HEK293 (cell line): ENCODE results near the gene ARHGAP8.

ENCODE experiments used
- CTCF ChIA-PET: fragments of 350-600 bp; formaldehyde crosslinking; extraction: SDS; loops from one replicate; lab custom pipeline; 2021; ENCODE audit warnings: antibody characterized with exemption; lab: Yijun Ruan, JAX
- POLR2A ChIA-PET: fragments of 300-600 bp; formaldehyde crosslinking; extraction: SDS; loops from one replicate; lab custom pipeline; 2020; ENCODE audit warnings: antibody characterized with exemption, inconsistent platforms; lab: Yijun Ruan, JAX
- H3K27ac ChIP-seq: fragments of 200-500 bp; sonication (Bioruptor generic); 2 replicates; pipeline ENCODE4 v1.5.1; 2014; ENCODE audit warnings: low read depth, low read length, control low read depth, inconsistent platforms; ENCODE audit errors: extremely low read depth
- H3K36me3 ChIP-seq, 2 experiments: fragments of 200-500 bp in 1 of 2; sonication (Bioruptor generic) in 1 of 2; 1 replicate in 1 of 2; 2 replicates in 1 of 2; pipeline ENCODE4 v1.5.1; 2014 to 2017; ENCODE audit warnings: inconsistent platforms in 2 of 2, low read length in 2 of 2; ENCODE audit not compliant: control insufficient read depth in 2 of 2, insufficient read depth in 1 of 2
- H3K4me1 ChIP-seq: fragments of 200-500 bp; sonication (Bioruptor generic); 2 replicates; pipeline ENCODE4 v1.5.1; 2014; ENCODE audit warnings: mild to moderate bottlenecking, low read length, inconsistent platforms; ENCODE audit not compliant: control insufficient read depth, insufficient read depth
- H3K4me3 ChIP-seq: 2 replicates; pipeline ENCODE4 v1.5.1; 2011; ENCODE audit warnings: low read depth, mild to moderate bottlenecking, control low read depth, low read length, moderate library complexity
- H3K9me3 ChIP-seq: fragments of 200-500 bp; sonication (Bioruptor generic); 2 replicates; pipeline ENCODE4 v1.5.1; 2014; ENCODE audit warnings: low read depth, low read length, inconsistent platforms; ENCODE audit not compliant: control insufficient read depth, insufficient read depth
- HOXD13 ChIP-seq: sonication (generic); formaldehyde crosslinking; IDR thresholded peaks from 2 replicates; pipeline ENCODE4 v1.8.0; 2022; ENCODE audit warnings: missing genetic modification reagents, borderline replicate concordance
- KLF16 ChIP-seq: fragments of 450-650 bp; formaldehyde crosslinking; IDR thresholded peaks from 2 replicates; pipeline ENCODE4 v1.5.1; 2017; ENCODE audit warnings: missing biosample characterization, missing genetic modification characterization
- MEIS1 ChIP-seq: sonication (generic); formaldehyde crosslinking; IDR thresholded peaks from 2 replicates; pipeline ENCODE4 v1.8.1; 2022; ENCODE audit warnings: missing genetic modification reagents, mild to moderate bottlenecking, borderline replicate concordance
- PRDM10 ChIP-seq: fragments of 450-650 bp; formaldehyde crosslinking; IDR thresholded peaks from 2 replicates; pipeline ENCODE4 v1.5.1; 2016; ENCODE audit warnings: missing biosample characterization, missing genetic modification characterization
- ZFP3 ChIP-seq: fragments of 450-650 bp; formaldehyde crosslinking; IDR thresholded peaks from 2 replicates; pipeline ENCODE4 v1.5.1; 2016; ENCODE audit warnings: low read depth, missing biosample characterization, missing genetic modification characterization
- ZFP37 ChIP-seq: fragments of 450-650 bp; formaldehyde crosslinking; IDR thresholded peaks from 2 replicates; pipeline ENCODE4 v1.5.1; 2016; ENCODE audit warnings: missing biosample characterization, missing genetic modification characterization
- ZIC2 ChIP-seq: fragments of 450-650 bp; formaldehyde crosslinking; IDR thresholded peaks from 2 replicates; pipeline ENCODE4 v1.5.1; 2016; ENCODE audit warnings: missing biosample characterization, missing genetic modification characterization
- ZNF114 ChIP-seq: fragments of 450-650 bp; formaldehyde crosslinking; IDR thresholded peaks from 2 replicates; pipeline ENCODE4 v1.5.0; 2017; ENCODE audit warnings: missing biosample characterization, missing genetic modification characterization
- ZNF133 ChIP-seq: fragments of 450-650 bp; formaldehyde crosslinking; IDR thresholded peaks from 2 replicates; pipeline ENCODE4 v1.5.1; 2016; ENCODE audit warnings: missing biosample characterization, missing genetic modification characterization
- ZNF140 ChIP-seq: fragments of 450-650 bp; formaldehyde crosslinking; IDR thresholded peaks from 2 replicates; pipeline ENCODE4 v1.5.1; 2016; ENCODE audit warnings: missing biosample characterization, missing genetic modification characterization
- ZNF26 ChIP-seq: fragments of 450-650 bp; formaldehyde crosslinking; IDR thresholded peaks from 2 replicates; pipeline ENCODE4 v1.5.1; 2016; ENCODE audit warnings: missing biosample characterization, missing genetic modification characterization
- ZNF350 ChIP-seq: fragments of 450-650 bp; formaldehyde crosslinking; IDR thresholded peaks from 2 replicates; pipeline ENCODE4 v1.5.0; 2017; ENCODE audit warnings: missing biosample characterization, mild to moderate bottlenecking, missing genetic modification characterization
- ZNF514 ChIP-seq: fragments of 450-650 bp; formaldehyde crosslinking; IDR thresholded peaks from 2 replicates; pipeline ENCODE4 v1.5.1; 2016; ENCODE audit warnings: missing biosample characterization, missing genetic modification characterization
- ZNF518A ChIP-seq: fragments of 450-650 bp; formaldehyde crosslinking; conservative IDR thresholded peaks from 2 replicates; pipeline ENCODE4 v1.5.1; 2016; ENCODE audit warnings: low read depth, missing biosample characterization, missing genetic modification characterization
- ZNF530 ChIP-seq: fragments of 450-650 bp; formaldehyde crosslinking; IDR thresholded peaks from 2 replicates; pipeline ENCODE4 v1.5.1; 2016; ENCODE audit warnings: low read depth, missing biosample characterization, missing genetic modification characterization
- ZNF558 ChIP-seq: fragments of 450-650 bp; formaldehyde crosslinking; IDR thresholded peaks from 2 replicates; pipeline ENCODE4 v1.5.1; 2016; ENCODE audit warnings: missing biosample characterization, missing genetic modification characterization
- ZNF560 ChIP-seq: fragments of 450-650 bp; formaldehyde crosslinking; IDR thresholded peaks from 2 replicates; pipeline ENCODE4 v1.5.1; 2017; ENCODE audit warnings: missing biosample characterization, missing genetic modification characterization, borderline replicate concordance
- ZNF600 ChIP-seq: fragments of 450-650 bp; formaldehyde crosslinking; IDR thresholded peaks from 2 replicates; pipeline ENCODE4 v1.5.1; 2016; ENCODE audit warnings: missing biosample characterization, missing genetic modification characterization
- ZNF610 ChIP-seq: fragments of 450-650 bp; formaldehyde crosslinking; IDR thresholded peaks from 2 replicates; pipeline ENCODE4 v1.5.1; 2016; ENCODE audit warnings: missing biosample characterization, missing genetic modification characterization, borderline replicate concordance
- ZNF654 ChIP-seq: fragments of 450-650 bp; formaldehyde crosslinking; IDR thresholded peaks from 2 replicates; pipeline ENCODE4 v1.5.1; 2016; ENCODE audit warnings: low read depth, missing biosample characterization, missing genetic modification characterization
- TF ChIP-seq, protein P1 (sequence below): fragments of 450-650 bp; formaldehyde crosslinking; IDR thresholded peaks from 2 replicates; pipeline ENCODE4 v1.5.1; 2017; ENCODE audit warnings: missing biosample characterization, missing genetic modification characterization

Gene ARHGAP8

DNA sequence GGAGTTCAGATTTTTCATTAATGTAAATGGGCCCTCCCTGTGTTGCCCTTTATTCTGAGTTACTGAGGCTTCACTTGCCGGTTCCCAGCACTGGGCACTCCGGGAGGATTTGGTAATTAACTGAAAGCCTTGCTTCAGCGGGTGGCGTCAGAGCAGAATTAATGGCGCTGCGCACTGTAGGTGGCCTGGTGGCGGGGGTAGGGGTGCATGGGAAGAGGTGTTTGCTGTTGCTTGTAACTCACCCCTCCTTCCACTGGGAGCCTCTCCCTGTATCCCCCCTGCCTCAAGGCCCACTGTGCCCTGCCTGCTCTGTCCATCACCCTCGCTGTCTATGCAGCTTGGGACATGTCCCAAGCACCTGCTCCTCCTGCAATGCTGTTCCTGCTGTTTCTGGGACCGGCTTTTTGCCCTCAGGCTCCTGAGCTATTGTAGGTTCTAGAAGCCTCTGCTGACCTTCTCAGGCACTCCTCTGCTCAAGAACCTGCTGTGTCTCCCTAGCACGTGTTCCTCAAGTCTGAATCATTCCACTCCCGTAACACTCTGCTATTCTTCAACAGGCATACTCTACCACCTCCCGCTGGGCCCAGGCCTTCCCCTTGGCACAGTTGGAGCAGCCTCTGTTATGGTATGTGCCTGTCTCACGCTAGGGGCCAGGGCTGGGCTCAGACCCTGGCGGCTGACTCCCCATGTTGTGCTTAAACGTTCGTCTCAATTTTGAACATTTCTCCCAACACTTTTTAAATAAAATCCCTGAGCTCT lies 24.4 kb downstream of the ARHGAP8 start (continued):
- TF ChIP-seq HOXD13 (no peak), ZNF514 (tag by site-specific recombination) (no peak), ZNF654 (tag by site-specific recombination) (no peak), MEIS1 (no peak), ZNF133 (tag by site-specific recombination) (no peak), ZNF140 (tag by site-specific recombination) (no peak), PRDM10 (peak; percentile 43; the same call in 1 of the 2 replicates), ZNF350 (tag by site-specific recombination) (no peak), ZNF114 (no peak), ZNF558 (tag by site-specific recombination) (no peak), ZNF26 (tag by site-specific recombination) (no peak), ZNF600 (0 out of 2 replicates have a peak, but pooled peaks have one; percentile 43), ZNF610 (tag by site-specific recombination) (no peak), ZFP37 (tag by site-specific recombination) (no peak), ZNF518A (tag by site-specific recombination) (no peak), ZFP3 (no peak)

- no peak overlapping the region for H3K27ac ChIP-seq
- peaks cover 3% of the 10 kb centered on the region for H3K9me3 ChIP-seq
- ChIA-PET CTCF (interaction anchor here (0.6 to 1.5 kb wide), 2 partner anchors 15 to 55 kb away, joined by 3 read pairs; no protein-coding TSS in a partner anchor), POLR2A (no interaction called here)
- H3K4me1 ChIP-seq, result peaks cover 5% of the 10 kb centered on the region; the same call in 1 of the 2 replicates
- TF ChIP-seq ZNF530 (tag by site-specific recombination) (no peak), KLF16 (tag by site-specific recombination) (no peak), ZNF560 (tag by site-specific recombination) (no peak), ZIC2 (tag by site-specific recombination) (no peak)
- TF ChIP-seq, protein P1, sequence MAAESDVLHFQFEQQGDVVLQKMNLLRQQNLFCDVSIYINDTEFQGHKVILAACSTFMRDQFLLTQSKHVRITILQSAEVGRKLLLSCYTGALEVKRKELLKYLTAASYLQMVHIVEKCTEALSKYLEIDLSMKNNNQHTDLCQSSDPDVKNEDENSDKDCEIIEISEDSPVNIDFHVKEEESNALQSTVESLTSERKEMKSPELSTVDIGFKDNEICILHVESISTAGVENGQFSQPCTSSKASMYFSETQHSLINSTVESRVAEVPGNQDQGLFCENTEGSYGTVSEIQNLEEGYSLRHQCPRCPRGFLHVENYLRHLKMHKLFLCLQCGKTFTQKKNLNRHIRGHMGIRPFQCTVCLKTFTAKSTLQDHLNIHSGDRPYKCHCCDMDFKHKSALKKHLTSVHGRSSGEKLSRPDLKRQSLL, result no peak
- no peak overlapping the region for H3K4me3 ChIP-seq
- H3K36me3 ChIP-seq, result no peaks in the 10 kb centered on the region; a peak in 1 of 3 replicates
These were observed 25.0 kb downstream of the ARHGAP8 start for GRCh38 chr22:44777364-44777755.
